CD4-positive, alpha-beta memory T cell (primary cell): ENCODE results near the gene RBM25. TPM values are rescaled to one million over a fixed set of nuclear protein-coding genes. Genes with fewer than 3 reads are reported as not detected.

Source experiments
- CTCF ChIA-PET: fragments of 350-600 bp; sonication (Branson Sonifier 250); formaldehyde crosslinking; loops from one replicate; lab custom pipeline; 2021; ENCODE audit warnings: inconsistent platforms; ENCODE audit not compliant: partially characterized antibody; lab: Charles Lee
- POLR2A ChIA-PET: fragments of 350-600 bp; sonication (Branson Sonifier 250); formaldehyde crosslinking; loops from one replicate; lab custom pipeline; 2021; ENCODE audit not compliant: partially characterized antibody; lab: Charles Lee
- DNase-seq, 5 donors: peaks; one replicate each; pipeline versions ENCODE4 v3.0.0 to v3.0.0-alpha.2; 2020 to 2022; ENCODE audit warnings: mixed read lengths in 1 of 5
- H3K27ac ChIP-seq: one replicate; pipeline ENCODE4 v1.7.0; 2013; ENCODE audit warnings: low read depth, low read length
- H3K27me3 ChIP-seq: 2 replicates; pipeline ENCODE4 v1.7.0; 2013; ENCODE audit warnings: mild to moderate bottlenecking, low read length, moderate library complexity; ENCODE audit not compliant: insufficient read depth
- H3K36me3 ChIP-seq: 2 replicates; pipeline ENCODE4 v1.7.0; 2013; ENCODE audit warnings: mild to moderate bottlenecking, low read length, moderate library complexity; ENCODE audit not compliant: insufficient read depth
- H3K4me1 ChIP-seq: 2 replicates; pipeline ENCODE4 v1.7.0; 2013; ENCODE audit warnings: mild to moderate bottlenecking, low read length, moderate library complexity; ENCODE audit not compliant: insufficient read depth
- H3K4me3 ChIP-seq, 2 donors: one replicate each; pipeline ENCODE4 v1.7.0; 2013; ENCODE audit warnings: low read length in 2 of 2, mild to moderate bottlenecking in 1 of 2
- H3K9me3 ChIP-seq, 2 donors: one replicate each; pipeline ENCODE4 v1.7.0; 2013; ENCODE audit warnings: low read length in 2 of 2, control low read depth in 1 of 2; ENCODE audit not compliant: control insufficient read depth in 1 of 2
- H3K27ac Mint-ChIP-seq, 7 donors: one replicate each; pipeline ENCODE4 v1.8.0; 2020 to 2021; ENCODE audit warnings: mixed read lengths in 7 of 7, mild to moderate bottlenecking in 6 of 7, inconsistent platforms in 3 of 7, moderate library complexity in 3 of 7
- H3K27me3 Mint-ChIP-seq, 2 donors: one replicate each; pipeline ENCODE4 v1.8.0; 2020 to 2021; ENCODE audit warnings: mixed read lengths in 2 of 2
- H3K36me3 Mint-ChIP-seq, 2 donors: one replicate each; pipeline ENCODE4 v1.8.0; 2020 to 2021; ENCODE audit warnings: mixed read lengths in 2 of 2, inconsistent platforms in 1 of 2, mild to moderate bottlenecking in 1 of 2
- H3K4me1 Mint-ChIP-seq, 4 donors: one replicate each; pipeline ENCODE4 v1.8.0; 2020 to 2021; ENCODE audit warnings: mixed read lengths in 4 of 4, mild to moderate bottlenecking in 1 of 4
- H3K4me3 Mint-ChIP-seq, 8 donors: one replicate each; pipeline ENCODE4 v1.8.0; 2020 to 2021; ENCODE audit warnings: mixed read lengths in 8 of 8, mild to moderate bottlenecking in 7 of 8, moderate library complexity in 6 of 8, inconsistent platforms in 3 of 8
- H3K9me3 Mint-ChIP-seq, 8 donors: one replicate each; pipeline ENCODE4 v1.8.0; 2020 to 2021; ENCODE audit warnings: mixed read lengths in 8 of 8, mild to moderate bottlenecking in 5 of 8, inconsistent platforms in 3 of 8, moderate library complexity in 1 of 8
- intact Hi-C: fragments of 100-400 bp; cut with micrococcal nuclease; formaldehyde crosslinking; loops from one replicate; pipeline ENCODE4 v1.15.1; 2023
- polyA plus RNA-seq, 2 donors: library from polyadenylated mRNA; unstranded; fragments of 300-500 nt; fragmentation: Illumina TruSeq; gene quantifications; one replicate each; pipeline ENCODE4 v1.2.3, GENCODE V29; 2021
- total RNA-seq, 2 experiments: library from RNA; stranded (reverse); gene quantifications; one replicate each; pipeline ENCODE4 v1.2.3, GENCODE V29; 2021

Gene RBM25
- total and polyA plus RNA-seq, 4 experiments from 2014 or later, result 28.1 to 149 (median 103) TPM

- no peak overlapping the region for H3K27ac ChIP-seq
- intact Hi-C loops, result no loop called here
- H3K4me1 ChIP-seq, result no peaks in the 10 kb centered on the region
- no peaks in the 10 kb centered on the region for H3K9me3 ChIP-seq
- DNase-seq, result no peak
- H3K27me3 Mint-ChIP-seq, result no peaks in the 10 kb centered on the region
- peaks cover 58 to 91% of the 10 kb centered on the region in 2 donors for H3K36me3 Mint-ChIP-seq
- H3K27me3 ChIP-seq, result no peaks in the 10 kb centered on the region
- H3K4me3 Mint-ChIP-seq, result no peak overlapping the region
- ChIA-PET POLR2A (interaction anchor here (1.0 to 1.6 kb wide), 2 partner anchors 114 to 299 kb away, joined by 3 read pairs; partner anchors contain the start of gene RBM25), CTCF (interaction anchor here (0.6 to 2.5 kb wide), 5 partner anchors 14 to 319 kb away, joined by 3 to 20 read pairs (median 3); no protein-coding TSS in a partner anchor)
- no peak overlapping the region for H3K4me3 ChIP-seq
- no peak overlapping the region for H3K27ac Mint-ChIP-seq
- H3K9me3 Mint-ChIP-seq, result no peaks in the 10 kb centered on the region
- peaks cover 62% of the 10 kb centered on the region for H3K36me3 ChIP-seq
- H3K4me1 Mint-ChIP-seq, result peaks cover 0 to 7% (median 2%) of the 10 kb centered on the region in 4 donors
Observed at GRCh38 chr14:73172500-73172899, 114.2 kb downstream of the RBM25 start.

- H3K27me3 Mint-ChIP-seq, result no peaks in the 10 kb centered on the region
- ChIA-PET POLR2A (interaction anchor here (1.0 to 1.6 kb wide), 2 partner anchors 115 to 299 kb away, joined by 3 read pairs; partner anchors contain the start of gene RBM25), CTCF (interaction anchor here (0.5 to 2.5 kb wide), 9 partner anchors 10 to 430 kb away, joined by 3 to 20 read pairs (median 3); no protein-coding TSS in a partner anchor)
- H3K9me3 ChIP-seq, result no peaks in the 10 kb centered on the region
- H3K4me3 Mint-ChIP-seq, result no peak overlapping the region
- peaks cover 62% of the 10 kb centered on the region for H3K36me3 ChIP-seq
- peaks cover 0 to 7% (median 2%) of the 10 kb centered on the region in 4 donors for H3K4me1 Mint-ChIP-seq
- H3K27ac Mint-ChIP-seq, result peak overlapping the region in 2 of 7 donors; percentile 15 to 78
- H3K4me1 ChIP-seq, result no peaks in the 10 kb centered on the region
- DNase-seq, result peak in 4 of 5 donors; percentile 12 to 21 (median 15)
- H3K27ac ChIP-seq, result no peak overlapping the region
- H3K36me3 Mint-ChIP-seq, result peaks cover 57 to 89% of the 10 kb centered on the region in 2 donors
- H3K9me3 Mint-ChIP-seq, result no peaks in the 10 kb centered on the region
- intact Hi-C loops, result loop anchor here (1.0 kb wide), 1 partner anchor 299 kb away; no protein-coding TSS in a partner anchor
- no peak overlapping the region for H3K4me3 ChIP-seq
- no peaks in the 10 kb centered on the region for H3K27me3 ChIP-seq
Observed at GRCh38 chr14:73173092-73173735, 114.9 kb downstream of the RBM25 start.

Other genes starting within 250 kb of the RBM25 start
- under 1 TPM in 1 of 2 experiments, not detected in 1; 0.35 TPM for gene DPF3, start 164.4 kb upstream of the RBM25 start, total RNA-seq
- under 1 TPM in 1 of 2 donors, not detected in 1; 0.25 TPM for gene DPF3, start 164.4 kb upstream of the RBM25 start, polyA plus RNA-seq
- gene DCAF4, start 132.1 kb upstream of the RBM25 start, total RNA-seq, result 10 to 100 TPM; 25.2 to 26.9 TPM
- 10 to 100 TPM in 1 of 2 donors, 1 to 10 TPM in 1; 7.2 to 10.2 TPM for gene DCAF4, start 132.1 kb upstream of the RBM25 start, polyA plus RNA-seq
- gene ZFYVE1, start 31.4 kb upstream of the RBM25 start, total RNA-seq, result 10 to 100 TPM; 18.7 to 21.5 TPM
- gene ZFYVE1, start 31.4 kb upstream of the RBM25 start, polyA plus RNA-seq, result 10 to 100 TPM in 1 of 2 donors, 1 to 10 TPM in 1; 4.5 to 11.0 TPM
- gene PSEN1, start 78.0 kb downstream of the RBM25 start, total RNA-seq, result 10 to 100 TPM; 47.4 to 51.7 TPM
- gene PSEN1, start 78.0 kb downstream of the RBM25 start, polyA plus RNA-seq, result 10 to 100 TPM; 36.0 to 36.2 TPM
- gene PAPLN, start 179.0 kb downstream of the RBM25 start, total RNA-seq, result under 1 TPM; 0.11 to 0.17 TPM
- under 1 TPM; 0.32 to 0.50 TPM for gene PAPLN, start 179.0 kb downstream of the RBM25 start, polyA plus RNA-seq